Left cardiac atrium (tissue), 4 donors: Measurements from ENCODE around the gene CARS2. TPM values are rescaled to one million over a fixed set of nuclear protein-coding genes. Genes with fewer than 3 reads are reported as not detected.
"Not testable (repeated sequence)": the region's sequence is repeated elsewhere in the genome, so short reads cannot be mapped to it uniquely, and the experiment has no call there.

Experiments
- ATAC-seq, 2 donors: fragments of 200-7000 bp; cut with Tn5 transposase; one replicate each; pipeline ENCODE4 v1.9.1; 2020; ENCODE audit warnings: mild to moderate bottlenecking in 2 of 2, moderate library complexity in 2 of 2
- DNase-seq: peaks from one replicate; pipeline ENCODE4 v3.0.0-alpha.2; 2020
- intact Hi-C, 2 donors: fragments of 100-400 bp; cut with DNase I; formaldehyde crosslinking; loops; one replicate each; pipeline versions ENCODE4 v1.14.1 to v1.15.1; 2022 to 2023
- long read RNA-seq: library from polyadenylated mRNA; unstranded; transcript quantifications from one replicate; pipeline ENCODE4 v2.0.0, GENCODE V29; 2021
- total RNA-seq, 2 donors: library from RNA; stranded (reverse); fragmentation: NEBNext Ultra II Directional; extraction: Animal tissue kit (Norgen Biotek cat#: 25700); gene quantifications; one replicate each; pipeline ENCODE4 v1.2.1, GENCODE V29; 2021
- donor health status: DM: no; HTN: yes; CAD: no.
- donor health status: DM: no; HTN: yes; CAD: no; lungs with severe emphysema.
- donor health status: DM: yes; HTN: yes; CAD: no.
- donor health status: Dilated cardiomyopathy.

CARS2 gene
- 10 to 100 TPM; 36.6 to 37.9 TPM for total RNA-seq
- long read RNA-seq, partial matches to known transcripts, result 0 of 3 reads
- long read RNA-seq, other reads (novel, unspliced or antisense), result 2 of 3 reads

GRCh38 chr13:110705826-110706569 lies at the start of gene CARS2:
CARS2 (minus strand) TSS chr13:110706116; CDS start chr13:110706093, 23 bp downstream.
- ATAC-seq, result peak; percentile 97 to 99
- intact Hi-C loops, result loop anchor here in 1 of 2 donors (10.0 kb wide), 2 partner anchors 91 to 109 kb away; partner anchors contain the start of gene NAXD
- peak; percentile 96 for DNase-seq

GRCh38 chr13:110748271-110748670 lies 42.4 kb upstream of the CARS2 start:
- no peak for ATAC-seq
- intact Hi-C loops, result no loop called here
- no peak for DNase-seq

GRCh38 chr13:110746438-110746837 lies 40.5 kb upstream of the CARS2 start:
- DNase-seq, result no peak
- intact Hi-C loops, result no loop called here
- no peak for ATAC-seq

- ATAC-seq (no peak), DNase-seq (no peak)
- intact Hi-C loops, result no loop called here
Measured at GRCh38 chr13:110743687-110744086, 37.8 kb upstream of the CARS2 start.

GRCh38 chr13:110737555-110737954 lies 31.6 kb upstream of the CARS2 start:
- intact Hi-C loops, result no loop called here
- ATAC-seq, result no peak
- no peak for DNase-seq

GRCh38 chr13:110734561-110734960 lies 28.6 kb upstream of the CARS2 start:
- no peak for ATAC-seq
- intact Hi-C loops, result no loop called here
- no peak for DNase-seq

- ATAC-seq, result no peak
- intact Hi-C loops, result no loop called here
Measured at GRCh38 chr13:110731072-110731471, 25.2 kb upstream of the CARS2 start.

GRCh38 chr13:110726726-110727125 lies 20.8 kb upstream of the CARS2 start:
- DNase-seq (no peak), ATAC-seq (no peak)
- intact Hi-C loops, result loop anchor here in 1 of 2 donors (10.0 kb wide), 1 partner anchor 328 kb away; no protein-coding TSS in a partner anchor

More at GRCh38 chr13:110731072-110731471, 25.2 kb upstream of the CARS2 start:
- no peak for DNase-seq

- ATAC-seq, DNase-seq: not testable (repeated sequence)
- intact Hi-C loops, result loop anchor here in 1 of 2 donors (10.0 kb wide), 1 partner anchor 329 kb away; no protein-coding TSS in a partner anchor
Measured at GRCh38 chr13:110726153-110726552, 20.2 kb upstream of the CARS2 start.

GRCh38 chr13:110723598-110723997 lies 17.7 kb upstream of the CARS2 start:
- DNase-seq, result no peak
- intact Hi-C loops, result loop anchor here in 1 of 2 donors (10.0 kb wide), 1 partner anchor 331 kb away; no protein-coding TSS in a partner anchor
- no peak for ATAC-seq

GRCh38 chr13:110722971-110723370 lies 17.1 kb upstream of the CARS2 start:
- ATAC-seq (no peak), DNase-seq (no peak)
- intact Hi-C loops, result loop anchor here in 1 of 2 donors (10.0 kb wide), 1 partner anchor 332 kb away; no protein-coding TSS in a partner anchor

GRCh38 chr13:110719036-110719710 lies 13.3 kb upstream of the CARS2 start:
- intact Hi-C loops, result no loop called here
- DNase-seq (no peak), ATAC-seq (no peak)

- ATAC-seq, result no peak
- peak; percentile 48 for DNase-seq
- intact Hi-C loops, result no loop called here
Measured at GRCh38 chr13:110716247-110716515, 10.3 kb upstream of the CARS2 start.

GRCh38 chr13:110715395-110716246 lies 9.7 kb upstream of the CARS2 start:
- DNase-seq (peak; percentile 98), ATAC-seq (peak; percentile 66 to 80)
- intact Hi-C loops, result no loop called here

GRCh38 chr13:110714797-110715394 lies 9.0 kb upstream of the CARS2 start:
- DNase-seq (peak; percentile 71), ATAC-seq (peak; percentile 6 to 8)
- intact Hi-C loops, result no loop called here

GRCh38 chr13:110713981-110714796 lies 8.3 kb upstream of the CARS2 start:
- peak; percentile 54 for DNase-seq
- intact Hi-C loops, result loop anchor here in 1 of 2 donors (2.0 kb wide), 1 partner anchor 201 kb away; the partner anchor contains the start of gene ANKRD10

GRCh38 chr13:110713642-110713952 lies 7.7 kb upstream of the CARS2 start, which contains the start of gene ING1:
ING1 (plus strand) TSS chr13:110713700; CDS start chr13:110714150, 450 bp downstream.
- DNase-seq, result no peak
- no peak for ATAC-seq
- intact Hi-C loops, result loop anchor here in 1 of 2 donors (2.0 kb wide), 1 partner anchor 201 kb away; the partner anchor contains the start of gene ANKRD10

More at GRCh38 chr13:110713981-110714796, 8.3 kb upstream of the CARS2 start:
- no peak for ATAC-seq
